Measurements from ENCODE around the gene IQGAP1. TPM values are rescaled to one million over a fixed set of nuclear protein-coding genes. Genes with fewer than 3 reads are reported as not detected.

The IQGAP1 gene
- total and polyA plus RNA-seq, 9 of the 15 experiments (the other 6 are each of a cell fraction or from before 2014, with no cell fraction given) = 37.6 to 143 (median 77.7) TPM

- POLR2A ChIA-PET = interaction anchor here (0.8 to 1.8 kb wide), 2 partner anchors 9 to 15 kb away, joined by 4 to 6 read pairs; no protein-coding TSS in a partner anchor
- no TSS peak for BruUV-seq (replicated peaks)
- intact Hi-C loops (cut with micrococcal nuclease) (no loop called here), in situ Hi-C loops (cut with MboI) (no loop called here)
- no peak overlapping the region for H3K27ac ChIP-seq (ENCODE audit: extremely low read depth, low read depth, low read length)
- 62% methylated on average over 5 of the region's 5 CpGs for WGBS (ENCODE audit: insufficient coverage, low coverage, missing lambda C conversion rate)
- H2AFZ ChIP-seq (ENCODE audit: low read depth, low read length) = peak overlapping the region; percentile 36; the same call in 1 of the 2 replicates
- ATAC-seq (no peak), FAIRE-seq (no peak), DNase-seq (ENCODE audit: extremely low read depth in 1 of 4, low spot score in 3 of 4) (no peak)
- CTCF ChIA-PET (ENCODE audit: low intra/inter-chr PET ratio) = no interaction called here
- H3K4me1 ChIP-seq (replicated peaks in 1 of 2; ENCODE audit: control insufficient read depth in 2 of 2, insufficient read depth in 2 of 2, low read length in 2 of 2) = no peaks in the 10 kb centered on the region; a peak in 1 of 5 replicates
- H3K4me2 ChIP-seq (ENCODE audit: insufficient read depth, low read length) = no peak overlapping the region
- no peak for TF ChIP-seq POLR2H (tag; IDR thresholded peaks at IDR 0.05; ENCODE audit: low read depth)
- no peak for TF ChIP-seq PATZ1 (CRISPR knock-in tag; IDR thresholded peaks at IDR 0.05; ENCODE audit: borderline replicate concordance)
- TF ChIP-seq NFRKB (IDR thresholded peaks at IDR 0.05; ENCODE audit: low read depth) = no peak
- no peak for TF ChIP-seq E2F1 (CRISPR knock-in tag; IDR thresholded peaks at IDR 0.05)
- H4K20me1 ChIP-seq (replicated peaks; ENCODE audit: control insufficient read depth, insufficient read depth, low read length) = no peaks in the 10 kb centered on the region
- no peak overlapping the region for H3K4me3 ChIP-seq
- H3K27me3 ChIP-seq (ENCODE audit: control insufficient read depth in 2 of 2, insufficient read depth in 2 of 2, low read length in 2 of 2) = no peaks in the 10 kb centered on the region
- no peak overlapping the region for H3K9ac ChIP-seq (ENCODE audit: insufficient read depth in 1 of 2, low read depth in 2 of 2, low read length in 2 of 2)
- no peaks in the 10 kb centered on the region for H3K36me3 ChIP-seq (ENCODE audit: control insufficient read depth, insufficient read depth, low read length)
- H3K79me2 ChIP-seq (ENCODE audit: control insufficient read depth, insufficient read depth, low read length) = no peaks in the 10 kb centered on the region
- H3K9me1 ChIP-seq (ENCODE audit: control insufficient read depth, insufficient read depth, low read length) = no peaks in the 10 kb centered on the region
- H3K9me3 ChIP-seq (replicated peaks; ENCODE audit: control insufficient read depth, insufficient read depth, low read depth, low read length) = no peaks in the 10 kb centered on the region
These were observed 132.3 kb downstream of the IQGAP1 start for GRCh38 chr15:90520365-90520764.
